Measurements from ENCODE around the gene MBP. TPM values are rescaled to one million over a fixed set of nuclear protein-coding genes. Genes with fewer than 3 reads are reported as not detected.

The MBP gene
- total RNA-seq, 1 donor = 80.7 TPM

DNA sequence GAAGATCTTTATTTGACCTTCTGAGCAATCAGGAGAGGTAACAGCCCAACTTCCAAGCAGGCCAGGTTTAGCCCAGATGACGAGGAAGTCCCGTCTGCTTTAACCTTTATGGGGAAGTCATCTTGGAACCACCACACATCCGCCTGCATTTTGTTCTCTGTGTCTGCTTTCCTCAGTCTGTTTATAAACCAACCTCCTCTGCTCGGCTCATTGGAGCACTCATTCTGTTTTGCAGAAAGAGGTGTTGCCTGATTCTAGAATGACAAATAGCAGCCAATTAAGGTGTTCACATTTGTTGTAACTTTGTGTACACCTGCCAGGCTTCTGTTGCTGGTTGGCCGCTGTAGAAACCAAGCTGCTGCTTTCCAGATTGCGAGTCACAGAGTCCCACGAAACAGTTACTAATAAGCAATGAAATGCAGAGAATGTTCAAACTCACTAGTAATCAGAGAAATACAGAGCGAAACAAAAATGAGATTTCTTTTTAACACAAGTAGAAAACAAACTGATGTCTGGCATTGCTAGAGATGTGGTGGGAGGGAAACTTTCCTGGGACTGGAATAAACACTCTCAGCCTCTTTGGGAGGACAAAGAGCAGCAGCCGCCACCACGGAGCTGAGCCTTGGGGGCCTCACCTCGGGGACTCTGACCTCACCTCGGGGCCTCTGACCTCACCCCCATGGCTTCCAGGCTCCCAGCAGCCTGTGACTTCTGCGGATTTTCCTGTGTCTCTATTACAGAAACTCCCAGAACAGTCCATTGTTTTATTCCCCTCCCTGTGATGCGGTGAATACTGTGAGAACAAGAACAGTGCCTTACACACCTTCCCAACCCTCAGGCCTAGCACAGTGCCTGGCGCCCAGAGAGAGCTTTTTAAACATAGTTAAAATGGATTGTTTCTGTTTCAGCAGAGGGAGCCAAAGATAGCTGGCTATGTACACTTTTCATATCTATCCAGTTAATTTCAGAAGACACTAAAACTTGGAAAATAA, 64.0 kb downstream of the MBP start:
- no peak overlapping the region for H3K4me3 ChIP-seq (ENCODE audit: low read length)
- H3K27me3 ChIP-seq (ENCODE audit: insufficient read depth, low read length) = no peaks in the 10 kb centered on the region
- no peaks in the 10 kb centered on the region for H3K9me3 ChIP-seq (ENCODE audit: low read depth, low read length)
- peaks cover 98% of the 10 kb centered on the region for H3K4me1 ChIP-seq (ENCODE audit: insufficient read depth, low read length)

DNA sequence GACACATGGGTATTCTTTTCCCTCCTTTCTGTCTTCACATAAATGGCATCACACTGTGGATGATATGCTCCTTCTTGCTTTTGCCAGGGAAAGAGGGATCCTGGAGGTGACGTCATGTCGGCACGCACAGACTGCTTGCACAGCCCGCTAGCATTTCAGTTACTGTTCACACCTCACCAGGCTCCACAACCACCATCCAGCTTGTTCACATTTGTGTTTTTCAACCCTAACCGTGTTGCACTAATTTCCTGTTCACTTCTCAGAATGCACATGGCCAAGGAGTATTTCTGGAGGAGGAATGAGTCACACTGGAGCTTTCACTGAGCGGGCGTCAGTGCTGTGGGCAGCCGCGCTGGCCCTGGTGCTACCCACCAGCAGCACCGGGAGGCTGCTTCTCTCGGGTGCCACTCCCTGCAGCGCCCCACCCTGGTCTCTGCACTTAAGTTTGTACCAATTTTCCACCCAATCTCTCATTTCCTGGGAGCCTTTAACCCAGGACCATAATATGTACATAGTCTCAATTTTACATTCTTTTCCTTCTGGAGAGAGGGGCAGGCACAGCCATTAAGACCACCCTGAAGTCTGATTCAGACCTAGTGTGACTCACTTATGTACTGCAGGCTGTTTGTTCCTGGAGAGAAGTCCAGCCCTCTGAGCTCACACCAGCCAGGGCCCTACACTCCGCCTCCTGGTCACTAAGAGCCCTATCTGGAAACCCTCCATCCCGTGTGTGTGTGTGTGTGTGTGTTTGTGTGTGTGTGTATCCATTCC, 65.1 kb downstream of the MBP start:
- Histone ChIP-seq H3K9me3 (ENCODE audit: low read depth, low read length) (no peaks in the 10 kb centered on the region), H3K4me1 (ENCODE audit: insufficient read depth, low read length) (peaks cover 100% of the 10 kb centered on the region), H3K27me3 (ENCODE audit: insufficient read depth, low read length) (no peaks in the 10 kb centered on the region), H3K4me3 (ENCODE audit: low read length) (no peak overlapping the region)

DNA sequence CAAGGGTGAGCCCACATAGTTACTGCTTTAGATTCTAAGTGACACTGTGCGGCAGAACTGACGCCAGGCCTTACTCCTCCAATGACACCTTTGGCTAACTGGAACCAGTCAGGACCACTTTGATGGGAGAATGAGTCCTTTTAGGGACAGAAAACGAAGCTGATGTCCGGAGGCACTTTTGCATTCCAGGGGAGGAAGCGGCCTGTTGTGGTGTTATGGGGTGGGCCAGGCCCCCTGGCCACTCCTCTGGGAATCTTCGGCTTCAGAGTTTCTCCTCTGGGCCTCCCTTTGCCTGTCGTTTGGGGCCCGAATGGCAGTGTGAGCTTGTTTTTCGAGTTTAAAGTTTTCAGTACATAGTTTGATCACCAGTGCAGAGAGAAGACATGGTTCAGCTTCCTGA, 65.9 kb downstream of the MBP start:
- no peak overlapping the region for H3K4me3 ChIP-seq (ENCODE audit: low read length)
- H3K27me3 ChIP-seq (ENCODE audit: insufficient read depth, low read length) = no peaks in the 10 kb centered on the region
- peaks cover 100% of the 10 kb centered on the region for H3K4me1 ChIP-seq (ENCODE audit: insufficient read depth, low read length)
- H3K9me3 ChIP-seq (ENCODE audit: low read depth, low read length) = no peaks in the 10 kb centered on the region

DNA sequence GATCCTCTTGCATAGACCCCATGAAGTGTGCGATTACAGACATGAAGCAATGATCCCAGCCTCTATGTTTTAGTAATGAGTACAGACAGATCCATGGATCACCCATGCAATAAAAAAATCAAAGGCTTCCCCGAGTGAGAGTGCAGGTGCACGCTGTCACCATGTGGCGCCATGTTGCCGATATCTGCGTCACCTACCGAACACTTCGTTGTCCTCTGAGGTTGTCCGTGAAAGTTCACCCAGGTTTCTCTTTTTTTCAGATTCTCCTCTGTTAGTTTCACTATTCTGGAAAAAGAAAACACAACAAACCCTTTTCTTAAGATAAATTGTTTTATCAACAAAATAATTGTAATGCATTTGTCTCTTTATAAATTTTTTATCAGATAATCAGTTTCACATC, 66.5 kb downstream of the MBP start:
- no peak overlapping the region for H3K4me3 ChIP-seq (ENCODE audit: low read length)
- no peaks in the 10 kb centered on the region for H3K27me3 ChIP-seq (ENCODE audit: insufficient read depth, low read length)

DNA sequence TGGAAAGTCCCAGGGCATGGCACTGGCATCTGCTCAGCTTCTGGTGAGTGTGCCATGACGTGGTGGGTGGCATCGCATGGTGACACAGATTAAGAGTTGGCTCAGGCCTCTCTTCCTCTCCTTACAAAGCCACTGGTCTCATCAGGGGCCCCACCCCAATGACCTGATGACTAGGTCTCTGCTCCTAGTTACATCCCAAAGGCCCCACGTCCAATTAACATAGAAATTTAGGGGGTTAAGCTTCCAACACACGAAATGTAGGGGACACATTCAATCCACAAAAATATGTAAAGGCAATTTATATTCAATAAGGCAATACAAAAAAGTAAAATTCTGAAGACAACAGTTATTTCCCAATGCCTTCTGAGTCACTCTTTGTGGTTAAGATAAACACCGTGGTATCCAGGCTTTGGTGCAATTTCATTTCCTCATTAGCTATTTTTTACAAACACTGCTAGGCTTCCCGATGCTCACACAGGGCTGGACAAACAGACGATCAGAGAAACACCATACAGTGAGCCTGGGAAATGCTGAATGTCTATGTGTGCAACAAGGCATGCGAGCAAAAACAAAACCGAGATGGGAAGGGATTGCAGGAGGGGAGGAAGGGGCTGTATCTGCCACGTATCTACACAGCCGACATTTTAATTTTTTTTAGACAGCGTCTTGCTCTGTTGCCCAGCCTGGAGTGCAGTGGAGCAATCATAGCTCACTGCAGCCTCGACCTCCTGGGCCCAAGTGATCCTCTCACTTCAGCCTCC, 67.2 kb downstream of the MBP start:
- Histone ChIP-seq H3K4me1 (ENCODE audit: insufficient read depth, low read length) (peaks cover 100% of the 10 kb centered on the region), H3K4me3 (ENCODE audit: low read length) (no peak overlapping the region), H3K27me3 (ENCODE audit: insufficient read depth, low read length) (no peaks in the 10 kb centered on the region), H3K9me3 (ENCODE audit: low read depth, low read length) (no peaks in the 10 kb centered on the region)

More for the DNA sequence above, 66.5 kb downstream of the MBP start:
- Histone ChIP-seq H3K4me1 (ENCODE audit: insufficient read depth, low read length) (peaks cover 100% of the 10 kb centered on the region), H3K9me3 (ENCODE audit: low read depth, low read length) (no peaks in the 10 kb centered on the region)

DNA sequence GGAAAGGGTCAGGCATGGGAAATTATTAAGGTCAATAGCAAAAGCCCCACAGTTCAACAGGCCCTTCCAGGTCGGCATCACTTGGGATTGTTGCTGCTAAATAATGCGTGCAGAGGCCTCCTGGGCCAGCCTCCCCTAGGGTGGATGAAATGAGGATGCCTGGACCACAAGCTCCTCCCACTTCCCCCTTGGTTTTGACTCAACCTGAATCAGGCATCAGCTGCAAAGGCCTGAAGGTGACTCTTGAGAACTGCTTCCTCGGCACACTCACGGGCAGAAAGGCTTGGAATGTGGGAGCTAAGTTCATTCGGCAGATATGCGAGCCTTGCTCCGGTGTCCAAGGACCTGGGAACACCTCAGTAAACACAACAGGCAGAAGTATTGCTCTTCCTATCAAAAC, 69.3 kb downstream of the MBP start:
- H3K4me3 ChIP-seq (ENCODE audit: low read length) = no peak overlapping the region

DNA sequence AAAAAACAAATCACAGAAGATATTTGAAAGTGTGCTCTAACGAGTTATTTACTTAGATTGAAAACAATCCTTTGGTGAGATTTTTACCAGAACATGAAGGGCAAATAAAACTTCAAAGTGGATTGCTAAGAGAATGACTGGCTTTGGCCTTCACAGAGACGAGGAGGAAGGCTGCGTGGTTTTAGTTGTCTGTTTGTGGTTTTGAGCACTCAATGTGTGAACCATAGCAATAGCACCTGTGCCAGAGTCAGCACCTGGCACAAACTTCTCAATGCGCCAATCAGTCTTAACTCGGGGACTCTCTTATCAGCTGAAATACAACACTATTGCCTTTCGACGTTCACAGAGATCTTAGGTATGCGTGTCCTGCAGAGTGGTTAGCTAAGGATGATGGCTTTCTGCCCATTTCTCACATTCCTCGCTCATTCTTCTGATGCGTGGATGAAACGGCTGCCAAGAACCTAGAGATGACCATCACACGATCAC, 70.0 kb downstream of the MBP start:
- Histone ChIP-seq H3K9me3 (ENCODE audit: low read depth, low read length) (no peaks in the 10 kb centered on the region), H3K4me3 (ENCODE audit: low read length) (no peak overlapping the region), H3K27me3 (ENCODE audit: insufficient read depth, low read length) (no peaks in the 10 kb centered on the region), H3K4me1 (ENCODE audit: insufficient read depth, low read length) (peaks cover 93% of the 10 kb centered on the region)

More for the DNA sequence above, 69.3 kb downstream of the MBP start:
- H3K9me3 ChIP-seq (ENCODE audit: low read depth, low read length) = no peaks in the 10 kb centered on the region
- no peaks in the 10 kb centered on the region for H3K27me3 ChIP-seq (ENCODE audit: insufficient read depth, low read length)
- H3K4me1 ChIP-seq (ENCODE audit: insufficient read depth, low read length) = peaks cover 96% of the 10 kb centered on the region

DNA sequence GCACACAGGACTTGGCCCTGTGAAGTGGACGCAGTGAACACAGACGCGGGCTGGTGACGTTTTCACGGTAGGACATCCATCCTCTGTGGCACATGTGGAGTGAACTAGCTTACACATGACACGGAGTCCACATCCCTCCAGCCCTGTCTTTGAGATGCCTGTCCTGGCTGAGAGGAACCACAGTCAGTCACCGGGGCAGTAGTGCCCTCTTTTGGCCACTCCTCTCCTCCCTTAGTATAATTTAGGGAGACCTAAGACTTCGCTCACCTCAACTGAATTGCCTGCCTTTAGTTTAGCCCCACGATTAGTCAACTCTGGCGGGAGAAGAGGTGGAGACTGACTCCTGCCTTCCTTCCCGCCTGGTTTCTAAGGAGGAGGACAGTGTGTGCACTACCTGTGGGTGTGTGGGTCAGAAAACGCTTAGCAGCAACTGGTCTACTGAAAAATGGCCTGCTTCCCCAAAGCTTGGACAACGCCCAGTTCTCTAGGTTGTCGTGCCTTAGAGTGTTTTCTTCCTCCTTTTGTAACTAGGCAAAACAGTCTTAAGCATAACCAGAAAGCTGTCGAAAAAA, 70.6 kb downstream of the MBP start:
- Histone ChIP-seq H3K4me3 (ENCODE audit: low read length) (no peak overlapping the region), H3K27me3 (ENCODE audit: insufficient read depth, low read length) (no peaks in the 10 kb centered on the region), H3K4me1 (ENCODE audit: insufficient read depth, low read length) (peaks cover 93% of the 10 kb centered on the region), H3K9me3 (ENCODE audit: low read depth, low read length) (no peaks in the 10 kb centered on the region)

DNA sequence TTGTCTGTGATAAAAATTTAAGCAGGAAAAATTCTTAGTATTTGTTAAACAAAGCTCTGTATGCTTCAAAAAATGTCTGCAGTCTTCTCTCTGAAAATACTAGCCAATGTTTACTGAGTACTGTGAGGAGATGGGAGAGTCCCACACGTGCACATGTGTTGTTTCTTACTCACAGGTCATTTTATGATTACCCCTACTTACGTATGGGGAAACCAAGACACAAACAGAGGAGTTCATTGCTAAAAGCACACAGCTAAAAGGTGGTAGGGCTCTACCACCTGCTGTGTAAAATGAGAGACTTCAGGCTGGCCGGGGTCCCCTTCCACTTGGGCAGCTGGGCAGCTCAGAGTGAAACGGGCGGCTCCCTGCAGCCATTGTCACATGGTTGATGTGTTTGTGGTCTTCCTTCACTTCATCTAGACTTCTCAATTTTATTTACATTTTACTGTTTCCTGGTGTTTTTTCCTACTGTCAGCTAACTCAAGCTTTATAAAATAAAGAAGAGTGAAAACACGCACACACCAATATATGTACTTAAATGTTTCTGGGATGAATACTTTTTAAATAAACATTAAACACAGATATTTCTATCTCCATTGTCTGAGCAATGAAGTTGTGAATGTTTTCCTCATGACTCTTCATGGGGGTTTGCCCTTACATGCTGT, 71.2 kb downstream of the MBP start:
- Histone ChIP-seq H3K4me3 (ENCODE audit: low read length) (no peak overlapping the region), H3K27me3 (ENCODE audit: insufficient read depth, low read length) (no peaks in the 10 kb centered on the region), H3K4me1 (ENCODE audit: insufficient read depth, low read length) (peaks cover 93% of the 10 kb centered on the region), H3K9me3 (ENCODE audit: low read depth, low read length) (no peaks in the 10 kb centered on the region)

DNA sequence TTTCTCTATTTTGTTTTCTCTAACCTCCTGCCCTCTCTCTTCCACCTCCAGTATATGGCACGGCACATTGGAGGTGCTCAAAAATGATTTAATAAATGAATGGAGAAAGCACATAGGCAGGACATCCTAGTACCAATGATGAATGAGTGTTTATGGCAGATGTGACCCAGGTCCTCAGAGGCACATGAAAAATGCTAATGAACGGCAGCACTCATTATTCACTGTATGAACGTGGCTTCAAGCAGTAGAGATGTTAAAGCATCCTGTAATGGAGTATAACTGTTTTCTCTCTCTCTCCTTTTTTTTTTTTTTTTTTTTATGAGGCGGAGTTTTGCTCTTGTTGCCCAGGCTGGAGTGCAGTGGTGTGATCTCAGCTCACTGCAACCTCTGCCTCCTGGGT, 72.4 kb downstream of the MBP start:
- no peaks in the 10 kb centered on the region for H3K27me3 ChIP-seq (ENCODE audit: insufficient read depth, low read length)
- no peak overlapping the region for H3K4me3 ChIP-seq (ENCODE audit: low read length)
- no peaks in the 10 kb centered on the region for H3K9me3 ChIP-seq (ENCODE audit: low read depth, low read length)
- peaks cover 93% of the 10 kb centered on the region for H3K4me1 ChIP-seq (ENCODE audit: insufficient read depth, low read length)

DNA sequence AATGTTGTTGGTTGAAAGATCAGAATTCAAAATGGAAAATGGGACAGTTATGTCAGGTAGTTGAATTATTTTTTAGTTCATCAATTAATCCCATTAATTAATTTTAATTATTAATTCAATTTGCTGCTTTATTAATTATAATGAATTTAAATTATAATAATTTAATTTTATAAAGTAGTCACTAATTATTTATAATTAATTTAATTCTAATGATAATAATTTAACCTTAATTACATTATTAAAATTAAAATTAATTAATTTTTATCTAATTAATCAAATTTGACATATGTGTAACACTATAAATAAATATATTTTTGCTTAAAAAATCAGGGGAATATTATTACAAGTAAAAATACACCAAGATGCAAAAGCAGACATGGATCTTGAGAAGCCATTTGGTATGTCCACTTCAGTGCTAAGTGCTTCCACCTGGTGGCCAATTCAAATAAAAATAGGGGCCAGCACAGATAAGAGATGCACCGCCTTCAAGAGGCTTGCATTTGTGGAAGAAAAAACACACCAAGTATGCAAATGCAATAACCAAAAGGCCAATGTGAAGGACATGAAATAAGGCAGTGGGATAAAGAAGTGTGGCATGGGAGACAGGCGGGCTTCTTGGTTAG, 73.2 kb downstream of the MBP start:
- no peak overlapping the region for H3K4me3 ChIP-seq (ENCODE audit: low read length)

DNA sequence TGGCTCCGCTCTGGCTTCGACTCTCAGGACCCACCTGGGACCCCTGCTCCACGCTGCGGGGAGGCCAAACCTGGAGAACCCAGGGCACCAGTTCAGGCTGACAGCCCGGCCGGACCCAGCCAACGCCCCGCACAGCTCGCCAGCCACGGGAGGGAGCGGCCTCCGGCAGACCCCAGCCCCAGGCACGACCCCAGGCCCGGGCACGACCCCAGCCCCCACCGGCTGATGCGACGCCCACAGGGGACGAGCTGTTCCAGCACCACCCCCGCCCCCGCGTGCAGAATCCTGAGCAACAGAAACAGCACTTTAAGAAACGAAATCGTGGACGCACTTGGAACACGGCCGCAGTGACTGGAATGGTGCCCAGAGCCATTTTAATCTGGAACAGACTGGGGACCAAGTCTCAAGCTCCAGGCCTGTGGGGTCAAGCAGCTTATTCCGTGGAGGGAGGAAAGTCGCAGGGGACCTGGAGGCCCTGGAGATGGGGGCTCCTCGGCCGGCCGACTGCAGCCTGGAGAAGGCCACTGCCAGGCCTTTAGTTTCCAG, 74.2 kb downstream of the MBP start:
- Histone ChIP-seq H3K27me3 (ENCODE audit: insufficient read depth, low read length) (no peaks in the 10 kb centered on the region), H3K4me3 (ENCODE audit: low read length) (no peak overlapping the region), H3K9me3 (ENCODE audit: low read depth, low read length) (no peaks in the 10 kb centered on the region), H3K4me1 (ENCODE audit: insufficient read depth, low read length) (peaks cover 93% of the 10 kb centered on the region)

More for the DNA sequence above, 73.2 kb downstream of the MBP start:
- Histone ChIP-seq H3K27me3 (ENCODE audit: insufficient read depth, low read length) (no peaks in the 10 kb centered on the region), H3K9me3 (ENCODE audit: low read depth, low read length) (no peaks in the 10 kb centered on the region), H3K4me1 (ENCODE audit: insufficient read depth, low read length) (peaks cover 93% of the 10 kb centered on the region)

DNA sequence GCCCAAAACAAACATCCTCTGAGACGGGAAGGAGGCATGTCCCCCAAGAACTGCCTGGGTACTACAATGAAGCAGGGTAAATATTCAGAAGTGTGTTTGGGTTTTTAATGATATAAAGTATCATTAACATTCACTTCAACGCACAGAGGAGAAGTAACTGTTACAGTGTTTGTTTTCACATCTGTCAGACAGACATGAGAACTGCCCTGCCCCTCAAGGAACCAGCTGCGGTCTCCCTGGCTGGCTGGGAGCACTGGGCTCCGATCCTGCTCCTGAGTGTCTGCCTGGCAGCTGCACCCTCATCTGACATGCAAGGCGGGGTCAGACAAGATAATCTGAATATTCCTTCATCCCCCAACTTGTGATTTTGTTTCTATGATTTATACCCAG, 75.6 kb downstream of the MBP start:
- Histone ChIP-seq H3K4me1 (ENCODE audit: insufficient read depth, low read length) (peaks cover 93% of the 10 kb centered on the region), H3K4me3 (ENCODE audit: low read length) (no peak overlapping the region), H3K27me3 (ENCODE audit: insufficient read depth, low read length) (no peaks in the 10 kb centered on the region), H3K9me3 (ENCODE audit: low read depth, low read length) (no peaks in the 10 kb centered on the region)
